Hematopoietic multipotent progenitor cell treated with erythropoietin and hydrocortisone succinate and interleukin-3 and kit ligand, for 8 days (in vitro differentiated cells): ENCODE measurements around the gene CSF2RB.

Source experiments
- DNase-seq: peaks from one replicate; pipeline ENCODE4 v3.0.0-alpha.2; 2015

Gene CSF2RB

DNA sequence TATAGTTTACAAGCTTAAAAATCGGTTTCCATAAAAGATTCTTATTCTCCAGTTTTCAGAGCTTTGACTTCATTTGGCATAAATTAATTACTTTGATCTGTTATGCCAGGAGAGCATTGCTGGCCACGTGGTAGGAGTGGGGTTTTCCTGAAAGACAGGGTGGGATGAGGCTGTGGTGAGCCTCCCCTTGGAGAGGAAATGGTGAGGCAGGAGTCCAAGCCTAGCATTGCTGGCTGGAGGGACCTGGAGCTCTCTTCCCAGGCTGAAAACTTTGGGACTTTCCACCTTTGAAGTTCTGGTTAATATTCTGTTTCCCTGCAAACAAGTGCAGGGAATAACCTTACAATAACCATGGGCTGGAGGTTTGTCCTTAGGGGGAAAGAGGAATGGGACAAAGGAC is 21.1 kb upstream of the CSF2RB start:
- no peak for DNase-seq

DNA sequence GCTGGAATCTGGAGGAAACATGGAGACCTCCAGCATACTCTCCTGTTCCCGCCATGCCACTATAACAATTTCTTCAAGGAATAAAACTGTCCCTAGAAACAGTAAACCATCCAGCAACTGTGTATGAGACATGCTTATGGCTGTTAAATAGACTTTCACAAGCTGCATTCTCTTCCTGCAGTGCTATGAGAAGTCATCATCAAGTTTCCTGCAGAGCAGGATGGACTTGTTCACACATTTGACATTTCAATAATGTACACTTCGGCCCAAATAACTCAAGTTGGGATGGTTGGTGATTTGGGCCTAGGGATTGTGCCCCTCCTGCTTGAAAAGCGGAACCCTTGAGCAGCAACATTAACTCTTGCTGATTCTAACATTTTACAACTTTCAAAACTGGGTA is 20.2 kb upstream of the CSF2RB start:
- no peak for DNase-seq

DNA sequence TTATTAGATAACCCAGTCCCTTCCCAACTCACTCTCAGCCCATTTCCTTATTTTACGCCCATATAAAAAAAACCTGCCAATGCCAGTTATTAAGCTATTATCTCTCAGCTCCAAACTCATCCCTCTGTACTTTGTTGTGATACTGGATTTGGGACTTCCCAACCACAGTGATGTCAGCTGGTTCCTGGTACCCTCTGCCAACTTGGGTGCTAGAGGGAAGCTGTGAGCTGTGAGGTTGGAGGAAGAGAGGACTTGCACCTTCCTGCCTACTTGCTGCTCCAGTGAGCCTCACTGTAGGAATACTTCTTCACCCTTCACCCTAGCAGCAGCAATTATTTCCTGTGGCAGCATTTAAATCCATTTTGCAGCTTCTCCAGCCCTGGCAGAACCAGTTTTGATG is 19.2 kb upstream of the CSF2RB start:
- DNase-seq: no peak

DNA sequence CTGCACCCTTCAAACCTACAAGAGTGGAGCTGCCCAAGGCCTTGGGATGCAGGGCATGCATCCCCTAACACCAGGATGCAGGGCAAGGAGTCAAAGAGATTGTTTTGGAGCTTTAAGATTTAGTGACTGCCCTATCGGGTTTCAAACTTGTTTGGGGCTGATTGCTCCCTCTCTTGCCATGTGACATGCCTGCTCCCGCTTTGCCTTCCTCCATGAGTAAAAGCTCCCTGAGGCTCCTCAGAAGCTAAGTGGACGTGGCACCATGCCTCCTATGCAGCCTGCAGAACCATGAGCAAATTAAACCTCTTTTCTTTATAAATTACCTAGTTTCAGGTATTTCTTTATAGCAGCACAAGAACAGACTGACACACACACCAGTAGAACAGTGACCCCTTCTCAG is 15.8 kb upstream of the CSF2RB start:
- DNase-seq: no peak

DNA sequence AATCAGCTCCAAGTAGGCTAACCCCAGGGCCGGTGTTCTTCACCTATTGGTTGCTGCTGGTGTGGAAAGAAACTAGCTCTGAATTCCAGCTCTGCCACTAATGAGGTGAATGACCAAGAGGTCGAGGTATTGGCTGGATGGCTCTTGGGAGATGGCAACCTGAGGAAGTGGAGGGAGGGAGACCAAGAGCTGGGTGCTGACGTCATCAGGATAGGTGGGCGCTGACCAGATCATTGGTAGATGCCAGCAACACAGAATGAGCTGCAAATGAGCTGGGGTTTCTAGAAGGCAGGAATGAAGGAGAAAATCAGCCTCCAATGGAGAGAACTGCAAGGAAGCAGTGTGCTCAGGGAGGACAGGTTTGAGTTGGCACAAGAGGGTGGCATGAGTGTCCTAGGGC is 14.7 kb upstream of the CSF2RB start:
- DNase-seq: no peak

DNA sequence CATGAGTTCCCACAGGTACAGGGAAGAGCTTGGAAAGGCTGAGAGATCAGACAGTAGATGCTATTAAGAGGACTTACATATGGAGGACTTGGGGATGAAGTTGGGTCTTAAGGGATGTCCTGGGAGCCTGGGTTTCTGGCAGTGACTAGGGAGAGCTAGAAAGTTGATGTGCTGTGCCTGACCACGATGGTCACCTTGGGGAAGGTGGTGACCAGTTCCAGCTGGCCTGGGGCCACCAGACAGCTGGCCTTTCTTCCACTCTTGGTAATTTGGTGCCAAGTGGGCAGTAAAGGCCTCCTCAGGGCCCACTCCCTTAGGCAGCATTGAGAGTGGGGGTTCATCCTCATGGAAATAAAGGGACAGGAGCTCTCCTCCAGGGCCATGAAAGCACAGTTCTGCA is 13.9 kb upstream of the CSF2RB start:
- no peak for DNase-seq

DNA sequence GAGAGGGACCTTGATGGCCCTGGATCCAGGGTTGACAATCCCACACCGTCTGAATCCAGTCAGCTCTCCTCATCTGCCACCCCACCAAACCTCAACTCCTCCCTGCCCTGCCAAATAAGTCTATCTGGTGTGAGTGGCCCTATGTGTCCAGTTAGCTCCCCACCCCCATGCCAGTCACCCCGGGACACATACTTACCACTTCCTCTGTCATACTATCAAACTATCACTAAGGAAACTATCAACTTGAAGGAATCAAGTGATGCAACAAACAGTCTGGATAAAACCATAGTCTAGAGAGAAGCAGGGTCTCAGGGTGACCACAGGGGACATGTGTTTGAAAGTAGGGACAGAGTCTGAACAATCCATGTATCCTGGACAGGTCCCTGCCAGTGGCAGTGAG is 13.2 kb upstream of the CSF2RB start:
- DNase-seq: peak; percentile 84

DNA sequence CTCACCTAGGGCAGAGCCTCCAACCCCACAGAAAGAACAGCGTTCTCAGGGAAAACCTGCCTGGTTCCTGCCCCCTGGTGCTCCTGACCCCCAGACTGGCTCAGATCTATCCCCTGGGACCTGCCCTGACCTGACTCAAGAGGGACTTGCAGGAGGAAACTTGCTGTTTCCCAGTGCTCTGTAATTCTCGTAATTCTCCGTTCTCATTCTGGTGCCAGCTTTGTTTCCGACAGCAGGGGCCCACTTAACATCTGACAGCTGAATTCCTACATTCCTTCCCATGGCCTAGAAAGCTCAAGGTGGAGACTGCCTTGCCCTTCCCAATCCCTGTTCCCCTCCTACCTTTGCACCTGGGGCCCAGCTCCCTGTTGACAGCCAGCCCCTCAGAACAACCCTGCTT is 12.5 kb upstream of the CSF2RB start:
- DNase-seq: peak; percentile 41

DNA sequence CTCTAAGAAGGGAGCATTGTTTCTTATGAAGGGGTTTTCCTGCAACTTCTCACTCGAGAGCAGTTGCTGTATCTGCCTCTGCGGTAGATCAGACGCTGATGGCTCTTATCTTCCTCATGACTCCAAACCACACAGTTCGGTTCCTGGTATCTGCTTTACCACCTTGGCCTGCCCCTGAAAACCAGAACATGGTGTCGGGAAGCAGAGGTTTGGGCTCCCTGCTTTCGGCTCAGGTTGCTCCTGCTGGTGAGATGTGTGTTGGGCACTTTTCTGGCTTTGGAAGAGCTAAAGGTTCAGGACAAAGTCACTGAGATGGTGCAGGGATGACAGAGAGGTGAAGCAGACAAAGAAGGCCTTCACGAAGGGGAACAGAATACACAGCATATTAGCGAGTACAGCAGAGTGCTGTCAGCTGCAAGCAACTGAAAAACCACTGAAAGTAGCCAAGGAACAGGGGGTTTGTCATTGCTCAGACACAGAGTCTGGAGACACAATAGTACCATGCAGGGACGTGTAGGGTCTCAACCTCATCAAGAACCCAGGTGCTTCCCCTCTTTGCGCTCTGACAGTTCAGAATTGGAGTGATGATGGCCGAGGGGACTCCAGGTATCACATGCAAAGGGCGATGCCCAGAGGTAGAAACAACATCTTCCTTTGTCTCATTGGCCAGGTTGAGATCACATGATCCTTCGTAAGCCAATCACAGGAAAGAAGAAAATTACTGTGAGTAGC is 11.9 kb upstream of the CSF2RB start:
- DNase-seq: peak; percentile 96

DNA sequence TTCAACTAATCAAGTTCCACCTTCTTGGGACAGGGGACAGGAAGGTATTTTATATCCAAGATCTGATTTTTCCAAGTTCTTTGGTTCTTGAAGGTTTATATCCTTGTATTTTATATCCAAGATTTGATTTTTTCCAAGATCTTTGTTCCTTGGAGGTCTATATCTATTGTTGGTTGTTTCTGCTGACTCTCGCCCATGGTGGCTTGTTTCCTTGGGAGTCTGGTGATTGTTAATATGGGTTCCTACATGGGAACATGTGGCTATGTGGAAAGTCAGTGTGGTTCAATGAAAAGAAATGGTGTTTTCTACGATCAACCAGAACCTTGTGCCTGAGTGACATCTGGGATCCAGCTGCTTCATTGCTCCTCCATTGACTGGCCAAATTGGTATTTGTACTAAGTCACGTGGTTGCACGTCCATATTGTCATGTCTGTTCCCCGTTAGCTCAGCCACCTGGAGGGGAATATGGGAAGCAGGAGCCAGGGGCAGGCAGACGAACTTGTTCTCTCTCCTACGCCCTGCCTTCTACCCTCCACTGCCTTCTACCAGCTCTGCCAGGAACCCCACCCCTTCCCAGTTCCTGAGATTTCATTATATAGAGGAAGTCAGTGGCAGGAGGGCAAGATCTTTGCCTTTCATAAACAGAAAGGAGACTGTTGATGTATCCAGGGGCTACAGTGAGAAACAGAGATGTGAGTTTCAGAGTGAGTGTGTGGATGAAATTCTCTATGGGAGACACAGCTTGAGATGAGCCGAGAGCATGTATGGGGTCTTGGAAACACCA is 11.1 kb upstream of the CSF2RB start:
- no peak for DNase-seq

DNA sequence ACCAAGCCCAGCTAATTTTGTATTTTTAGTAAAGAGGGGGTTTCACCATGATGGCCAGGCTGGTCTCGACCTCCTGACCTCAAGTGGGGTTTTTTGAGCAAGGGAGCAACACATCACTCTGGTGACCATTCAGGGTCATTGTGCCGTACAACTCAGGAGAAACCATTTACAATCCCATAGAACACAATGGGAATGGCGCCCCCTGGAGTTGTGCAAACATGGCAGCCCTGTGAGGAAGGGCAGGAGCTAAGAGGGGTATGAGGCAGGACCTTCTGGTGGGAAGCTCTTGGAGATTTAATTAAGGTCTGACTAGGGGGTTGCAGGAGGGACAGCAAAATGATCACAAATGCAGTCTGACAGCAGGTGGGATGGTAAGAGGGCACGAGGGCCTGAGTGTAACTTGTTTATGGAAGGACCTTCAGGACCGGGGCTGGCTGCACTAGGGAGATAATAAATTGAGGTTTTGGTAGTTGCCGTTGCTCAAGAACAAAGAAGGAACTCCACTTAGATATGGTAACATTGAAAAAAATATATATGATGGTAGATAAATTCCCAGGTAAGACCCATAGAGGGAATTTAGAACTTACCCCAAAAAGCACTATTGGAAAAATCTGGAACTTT is 9.1 kb upstream of the CSF2RB start:
- peak; percentile 85 for DNase-seq

DNA sequence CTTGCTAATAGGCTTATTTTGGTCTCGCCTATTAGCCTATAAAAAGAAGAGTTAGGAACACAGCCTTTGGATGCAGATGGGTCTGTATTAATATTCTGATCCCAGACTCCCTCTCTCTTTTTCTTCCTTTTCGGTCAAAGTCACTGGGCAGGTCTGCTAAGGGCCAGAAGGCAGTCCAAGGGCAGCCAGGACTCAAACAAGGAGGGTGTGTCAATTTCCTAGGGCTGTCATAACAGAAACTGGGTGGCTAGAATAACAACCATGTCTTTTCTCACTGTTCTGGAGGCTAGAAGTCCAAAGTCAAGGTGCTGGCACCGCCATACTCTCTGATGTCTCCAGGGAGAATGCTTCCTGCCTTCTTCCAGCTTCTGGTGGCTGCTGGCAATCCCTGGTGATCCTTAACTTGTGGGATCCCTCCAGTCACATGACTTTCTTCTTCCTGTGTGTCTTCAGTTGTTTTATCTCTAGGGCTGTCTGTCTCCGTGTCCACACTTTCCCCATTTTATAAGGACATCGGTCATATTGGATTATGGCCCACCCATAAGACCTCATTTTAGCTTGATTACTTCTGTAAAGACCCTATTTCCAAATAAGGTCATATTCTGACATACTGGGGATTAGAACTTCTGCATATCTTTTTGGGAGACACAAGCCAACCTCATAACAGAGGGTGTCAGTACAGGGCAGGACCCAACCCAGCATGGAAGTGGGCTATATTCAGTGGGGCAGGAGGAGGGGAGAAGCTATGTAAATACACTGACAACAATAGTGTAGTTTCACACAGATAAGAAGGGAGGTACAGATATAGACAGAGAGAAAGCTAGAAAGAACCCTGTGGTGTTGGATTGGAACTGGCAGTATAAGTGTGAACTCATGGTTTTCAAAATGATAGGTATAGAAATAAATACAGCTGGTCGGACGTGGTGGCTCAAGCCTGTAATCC is 5.9 kb upstream of the CSF2RB start:
- DNase-seq: peak; percentile 70

DNA sequence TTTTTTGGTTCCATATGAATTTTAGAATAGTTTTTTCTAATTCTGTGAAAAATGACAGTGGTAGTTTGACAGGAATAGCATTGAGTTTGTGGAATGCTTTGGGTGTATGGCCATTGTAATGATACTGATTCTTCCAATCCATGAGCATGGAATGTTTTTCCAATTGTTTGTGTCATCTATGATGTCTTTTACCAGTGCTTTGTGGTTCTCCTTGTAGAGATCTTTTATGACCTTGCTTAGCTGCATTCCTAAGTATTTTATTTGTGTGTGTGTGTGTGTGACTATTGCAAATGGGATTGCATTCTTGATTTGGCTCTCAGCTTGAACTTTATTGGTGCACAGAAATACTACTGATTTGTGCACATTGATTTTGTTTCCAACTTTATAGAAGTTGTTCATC is 3.0 kb upstream of the CSF2RB start:
- no peak for DNase-seq

DNA sequence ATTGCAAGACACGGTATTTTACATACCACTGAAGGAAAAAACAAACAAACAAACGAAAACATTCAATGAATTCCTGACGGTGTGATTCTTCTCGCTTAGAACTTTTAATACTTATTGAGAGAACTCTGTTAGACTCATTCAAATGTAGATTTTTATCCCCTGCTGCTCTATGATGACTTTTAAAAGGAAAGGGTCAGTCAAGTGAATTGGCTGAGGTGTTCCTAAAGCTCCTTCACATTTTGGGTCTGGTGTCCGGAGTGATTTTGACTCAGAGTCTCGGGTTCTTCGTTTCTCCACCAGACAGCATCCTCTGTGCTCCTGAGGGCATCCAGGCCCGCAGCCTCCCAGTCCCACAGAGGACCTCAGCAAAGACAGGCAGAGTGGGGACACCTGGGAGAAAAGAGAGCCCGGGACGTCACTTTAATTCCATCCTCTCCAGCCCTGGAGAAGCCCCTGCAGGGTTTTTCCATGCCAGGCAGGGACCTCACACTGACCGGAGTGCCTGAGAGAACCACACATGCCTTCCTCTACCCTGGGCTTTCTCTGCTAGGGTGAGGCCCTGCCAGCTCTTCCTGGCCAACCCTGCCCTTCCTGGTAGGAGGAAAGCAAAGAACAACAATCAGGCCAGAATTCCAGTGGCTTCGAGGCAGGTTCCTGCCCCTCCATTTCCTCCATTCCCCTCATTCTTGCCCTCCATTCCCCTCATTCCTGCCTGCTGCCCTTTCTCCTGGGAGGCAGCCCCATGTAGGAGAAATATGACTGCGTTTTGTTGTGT is 1.4 kb upstream of the CSF2RB start:
- no peak for DNase-seq

DNA sequence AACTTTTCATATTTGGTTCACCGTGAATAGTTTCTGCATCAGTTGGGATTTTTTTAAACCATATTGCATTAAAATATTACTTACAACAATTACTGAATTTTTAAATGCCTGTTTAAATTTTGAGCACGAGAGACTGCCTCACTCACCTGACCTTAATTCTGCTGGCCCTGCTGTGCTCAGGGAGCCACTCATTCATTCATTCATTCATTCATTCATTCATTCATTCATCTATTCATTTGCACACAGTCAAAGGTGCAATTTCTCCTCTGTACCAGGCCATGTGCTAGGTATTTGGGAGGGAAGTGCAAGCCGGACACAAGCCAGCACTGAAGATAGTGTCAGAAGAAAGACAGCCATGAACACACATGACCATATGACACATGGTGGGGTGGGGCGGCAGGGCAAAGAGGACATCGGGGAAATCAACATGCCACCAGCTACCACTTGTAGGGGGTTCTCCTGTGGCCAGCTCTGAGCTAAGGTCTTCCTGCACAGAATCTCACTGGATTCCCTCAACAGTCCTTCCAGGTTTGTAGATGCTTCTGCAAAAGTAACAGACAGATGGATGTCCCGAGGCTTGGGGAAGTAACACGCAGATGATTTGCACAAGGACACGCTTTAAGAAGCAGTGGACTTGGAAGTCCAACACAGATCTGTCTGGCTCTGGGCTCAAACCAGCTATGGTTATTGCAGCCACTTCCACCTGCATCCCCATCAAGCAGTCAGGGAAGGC is 568 bp upstream of the CSF2RB start:
- DNase-seq: no peak

DNA sequence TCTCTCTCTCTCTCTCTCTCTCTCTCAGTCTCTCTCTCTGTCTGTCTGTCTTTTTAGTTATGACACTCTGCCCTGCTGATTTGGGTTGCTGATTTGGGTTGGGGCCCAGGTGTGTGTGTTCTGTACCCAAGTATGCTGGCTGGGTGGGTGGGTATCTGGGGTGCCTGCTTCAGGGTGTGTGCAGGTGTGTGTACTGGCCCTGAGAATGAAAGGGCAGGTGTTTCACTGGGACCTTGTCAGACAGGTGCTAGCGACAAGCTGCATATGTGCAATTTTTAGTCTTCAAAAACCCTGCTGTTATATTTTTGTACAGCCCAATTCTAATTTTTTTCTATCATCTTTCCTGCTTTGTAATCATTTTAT is 943 bp downstream of the CSF2RB start:
- no peak for DNase-seq

DNA sequence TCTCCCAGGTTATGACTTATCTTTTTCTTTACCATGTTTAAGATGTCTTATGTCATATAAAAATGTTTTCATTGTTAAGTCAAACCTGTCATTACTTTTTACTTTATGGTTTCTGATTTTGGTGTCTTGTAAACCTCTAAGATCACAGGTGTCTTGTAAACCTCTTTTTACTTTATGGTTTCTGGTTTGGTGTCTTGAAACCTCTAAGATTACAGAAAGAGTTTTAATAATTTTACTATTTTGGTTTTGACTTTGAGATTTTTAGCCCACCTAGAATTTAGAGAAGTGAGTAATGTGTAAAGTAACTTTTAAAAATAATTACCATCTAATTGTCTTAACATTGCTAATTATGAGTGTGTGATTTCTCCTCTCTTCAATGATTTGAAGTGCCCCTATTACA is 2.6 kb downstream of the CSF2RB start:
- DNase-seq: peak; percentile 4

DNA sequence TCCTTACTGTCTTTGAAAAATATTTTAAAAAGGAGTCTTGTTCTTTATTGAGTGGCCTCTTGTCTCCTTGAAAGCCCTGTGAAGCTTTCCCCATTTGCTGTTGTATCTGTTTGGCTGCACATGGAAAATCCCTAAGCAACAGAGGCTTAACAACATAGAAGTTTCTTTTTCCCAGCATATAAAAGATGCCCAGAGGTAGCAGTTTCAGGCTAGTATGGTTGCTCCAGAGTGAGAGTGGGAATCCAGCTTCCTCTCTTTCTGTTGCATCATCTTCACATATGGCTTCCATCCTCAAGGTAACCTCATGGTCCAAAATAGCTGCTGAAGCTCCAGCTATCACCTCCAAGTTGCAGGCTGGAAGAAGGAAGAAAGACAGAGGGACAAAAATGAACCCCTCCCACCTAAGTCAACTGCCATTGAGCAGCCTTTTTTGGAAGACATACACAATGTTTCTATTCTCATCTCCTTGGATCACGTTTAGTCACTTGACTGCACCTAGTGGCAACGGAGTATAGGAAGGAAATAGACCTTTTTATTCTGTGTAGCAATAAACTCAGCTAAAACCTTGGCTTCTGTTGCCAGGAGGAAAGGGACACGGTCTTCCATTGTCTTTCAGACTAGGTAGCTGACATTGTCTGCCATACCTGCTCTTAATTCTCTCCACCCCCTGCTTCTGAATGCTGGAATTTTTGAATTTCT is 5.3 kb downstream of the CSF2RB start:
- DNase-seq: peak; percentile 47

DNA sequence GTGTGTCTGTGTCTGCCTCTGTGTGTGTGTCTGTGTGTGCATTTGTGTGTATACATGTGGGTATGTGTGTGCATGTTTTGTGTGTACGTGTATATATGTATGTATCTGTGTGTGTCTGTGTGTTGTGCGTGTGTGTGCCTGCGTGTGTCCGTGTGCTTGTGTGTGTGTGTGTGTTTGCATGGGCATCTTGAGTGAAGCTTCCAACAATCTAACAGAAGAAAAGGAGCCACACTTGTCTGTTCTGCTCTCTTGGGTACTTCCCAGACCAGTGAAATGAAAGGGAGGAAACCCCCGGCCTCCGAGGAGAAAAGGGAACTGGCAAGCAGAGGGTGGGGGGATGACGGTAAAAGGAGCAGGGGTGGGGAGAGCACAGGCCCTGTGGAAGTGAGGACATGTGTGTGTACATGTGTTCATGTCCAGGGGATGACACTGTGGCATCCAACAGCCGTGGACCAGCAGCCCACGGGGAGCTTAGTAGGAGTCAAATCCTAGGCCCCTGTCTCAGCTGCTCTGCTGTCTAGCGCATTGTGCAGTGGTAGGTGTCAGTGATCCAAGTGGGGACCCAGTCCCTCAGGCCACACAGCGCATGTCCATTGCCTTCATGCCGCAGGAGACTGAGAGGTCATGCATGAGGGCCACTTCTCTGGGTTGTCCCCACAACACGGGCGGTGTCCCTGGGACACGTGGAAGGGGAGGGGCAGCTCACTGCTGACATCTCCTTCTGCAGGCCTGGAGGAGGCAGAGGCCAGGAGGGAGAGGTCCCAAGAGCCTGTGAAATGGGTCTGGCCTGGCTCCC is 8.1 kb downstream of the CSF2RB start:
- DNase-seq: peak; percentile 48

DNA sequence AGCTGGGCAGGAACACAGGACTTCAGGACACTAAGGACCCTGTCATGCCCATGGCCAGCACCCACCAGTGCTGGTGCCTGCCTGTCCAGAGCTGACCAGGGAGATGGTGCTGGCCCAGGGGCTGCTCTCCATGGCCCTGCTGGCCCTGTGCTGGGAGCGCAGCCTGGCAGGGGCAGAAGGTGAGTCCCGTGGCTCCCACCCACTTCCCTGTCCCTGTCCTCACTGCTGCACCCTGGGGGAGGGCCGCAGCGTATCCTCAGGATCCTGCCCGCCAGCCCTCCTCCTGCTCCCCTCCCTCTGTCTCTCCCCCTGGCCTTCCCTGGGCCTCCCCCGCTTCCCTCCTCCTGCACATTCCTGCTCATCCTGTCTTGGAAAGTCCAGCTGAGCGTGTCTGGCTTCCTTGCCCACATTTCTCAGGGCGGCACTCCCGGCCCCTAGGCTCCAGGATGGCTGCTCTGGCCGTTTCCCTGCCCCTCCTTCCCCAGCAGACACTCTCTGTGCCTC is 8.7 kb downstream of the CSF2RB start:
- DNase-seq: no peak
